GM21723 (cell line): ENCODE results near the gene KCNQ2.
"Not testable (repeated sequence)": the region's sequence is repeated elsewhere in the genome, so short reads cannot be mapped to it uniquely, and the experiment has no call there.

ENCODE experiments used
- ATAC-seq: cut with Tn5 transposase; IDR thresholded peaks from one replicate; pipeline ENCODE4 v1.9.1; 2021; ENCODE audit warnings: mild to moderate bottlenecking, moderate library complexity; ENCODE audit not compliant: unreplicated experiment

Gene KCNQ2

GRCh38 chr20:63491078-63491477, 18.6 kb upstream of the KCNQ2 start:
- ATAC-seq: no peak

- ATAC-seq: no peak
Observed at GRCh38 chr20:63490416-63490815, 18.0 kb upstream of the KCNQ2 start.

- no peak for ATAC-seq
Observed at GRCh38 chr20:63488315-63489251, 16.1 kb upstream of the KCNQ2 start.

GRCh38 chr20:63487781-63488241, 15.4 kb upstream of the KCNQ2 start:
- no peak for ATAC-seq

- no peak for ATAC-seq
Observed at GRCh38 chr20:63487116-63487764, 14.8 kb upstream of the KCNQ2 start.

GRCh38 chr20:63486300-63486855, 13.9 kb upstream of the KCNQ2 start:
- ATAC-seq: no peak

GRCh38 chr20:63484651-63485403, 12.4 kb upstream of the KCNQ2 start:
- ATAC-seq: no peak

- no peak for ATAC-seq
Observed at GRCh38 chr20:63484236-63484635, 11.8 kb upstream of the KCNQ2 start.

GRCh38 chr20:63483834-63484233, 11.4 kb upstream of the KCNQ2 start:
- ATAC-seq: no peak

- no peak for ATAC-seq
Observed at GRCh38 chr20:63482021-63482587, 9.6 kb upstream of the KCNQ2 start.

GRCh38 chr20:63481503-63481902, 9.0 kb upstream of the KCNQ2 start:
- ATAC-seq: no peak

GRCh38 chr20:63479695-63480419, 7.4 kb upstream of the KCNQ2 start:
- not testable (repeated sequence) for ATAC-seq

- ATAC-seq: no peak
Observed at GRCh38 chr20:63478346-63479302, 6.2 kb upstream of the KCNQ2 start.

- no peak for ATAC-seq
Observed at GRCh38 chr20:63477944-63478343, 5.5 kb upstream of the KCNQ2 start.

GRCh38 chr20:63477061-63477616, 4.7 kb upstream of the KCNQ2 start:
- no peak for ATAC-seq

- no peak for ATAC-seq
Observed at GRCh38 chr20:63475209-63475608, 2.8 kb upstream of the KCNQ2 start.

GRCh38 chr20:63473555-63474449, 1.3 kb upstream of the KCNQ2 start:
- no peak for ATAC-seq
